Spleen (tissue), 11 donors: ENCODE measurements around the gene CLMP. TPM values are rescaled to one million over a fixed set of nuclear protein-coding genes. Genes with fewer than 3 reads are reported as not detected.

ENCODE experiments used
- DNase-seq: peaks from one replicate; pipeline ENCODE4 v3.0.0-alpha.2; 2020
- H3K27ac ChIP-seq, 8 donors: fragments of 200-600 bp; sonication (generic) in 7 of 8; 1 replicate in 4 of 8; 2 replicates in 4 of 8; pipeline versions ENCODE4 v1.5.0 to v1.8.0; 2016 to 2021; ENCODE audit warnings: inconsistent platforms in 4 of 8, mild to moderate bottlenecking in 4 of 8, moderate library complexity in 1 of 8
- H3K27me3 ChIP-seq, 7 donors: fragments of 200-600 bp; sonication (generic) in 6 of 7; replicated peaks in 1 of 7; 1 replicate in 4 of 7; 2 replicates in 3 of 7; pipeline versions ENCODE4 v1.5.0 to v1.8.0; 2016 to 2021; ENCODE audit warnings: inconsistent platforms in 3 of 7, mild to moderate bottlenecking in 1 of 7
- H3K36me3 ChIP-seq, 6 donors: fragments of 200-600 bp; sonication (generic) in 5 of 6; 1 replicate in 4 of 6; 2 replicates in 2 of 6; pipeline versions ENCODE4 v1.5.0 to v1.8.0; 2016 to 2021; ENCODE audit warnings: inconsistent platforms in 2 of 6
- H3K4me1 ChIP-seq, 6 donors: fragments of 200-600 bp; sonication (generic) in 5 of 6; 1 replicate in 3 of 6; 2 replicates in 3 of 6; pipeline versions ENCODE4 v1.5.0 to v1.8.0; 2016 to 2021; ENCODE audit warnings: inconsistent platforms in 3 of 6
- H3K4me3 ChIP-seq, 8 donors: fragments of 200-600 bp; sonication (generic) in 7 of 8; 1 replicate in 4 of 8; 2 replicates in 4 of 8; pipeline versions ENCODE4 v1.5.0 to v1.8.0; 2016 to 2021; ENCODE audit warnings: inconsistent platforms in 4 of 8, mild to moderate bottlenecking in 4 of 8, moderate library complexity in 2 of 8
- H3K9me3 ChIP-seq, 8 donors: fragments of 200-600 bp; sonication (generic) in 7 of 8; 1 replicate in 4 of 8; 2 replicates in 4 of 8; pipeline versions ENCODE4 v1.5.0 to v1.8.0; 2016 to 2021; ENCODE audit warnings: inconsistent platforms in 4 of 8
- POLR2A ChIP-seq, 3 donors: fragments of 450-650 bp; IDR thresholded peaks; one replicate each; pipeline ENCODE4 v1.5.1; 2017; ENCODE audit warnings: antibody characterized with exemption in 3 of 3, mild to moderate bottlenecking in 1 of 3
- POLR2AphosphoS5 ChIP-seq, 3 donors: sonication (generic); formaldehyde crosslinking; IDR thresholded peaks; one replicate each; pipeline ENCODE4 v1.5.1; 2017; ENCODE audit warnings: antibody characterized with exemption in 3 of 3
- WGBS, 5 donors: extraction: QIAGEN DNeasy Blood & Tissue Kit in 3 of 5; methylation state at CpG; one replicate each; pipeline versions ENCODE4 v1.1.5 to v1.1.7; 2013 to 2018; 5-methylcytosine and 5-hydroxymethylcytosine counted together
- intact Hi-C: fragments of 100-400 bp; cut with DNase I; formaldehyde crosslinking; loops from one replicate; pipeline ENCODE4 v1.15.0; 2023; ENCODE audit warnings: low total_unique reads
- polyA plus RNA-seq, 3 donors: library from polyadenylated mRNA; stranded (reverse); fragments of 200-250 nt; gene quantifications; one replicate each; pipeline ENCODE4 v1.2.1, GENCODE V29; 2013
- total RNA-seq, 7 donors: library from RNA; depleted of rRNA in 3 of 7; stranded (reverse); fragments of >200 nt in 3 of 7; fragmentation: NEBNext Ultra II Directional in 4 of 7; extraction: Animal tissue kit (Norgen Biotek cat#: 25700) in 4 of 7; gene quantifications; one replicate each; pipeline versions ENCODE4 v1.1.0 to v1.2.1, GENCODE V29; 2016 to 2021
- TF ChIP-seq, protein P1 (sequence below), 11 experiments: fragments of 200-600 bp in 7 of 11; fragments of 450-650 bp in 4 of 11; sonication (generic) in 4 of 11; IDR thresholded peaks in 8 of 11; conservative IDR thresholded peaks in 3 of 11; 1 replicate in 7 of 11; 2 replicates in 4 of 11; pipeline versions ENCODE4 v1.4.0 to v1.8.0; 2016 to 2021; ENCODE audit warnings: antibody characterized with exemption in 11 of 11, inconsistent platforms in 4 of 11, mild to moderate bottlenecking in 1 of 11
- donor health status: healthy with polysubstance abuse.
- donor health status: DM: no; HTN: no; CAD: no; lungs with moderate emphysema.
- donor health status: DM: no; HTN: no; CAD: no.
- donor health status: Bipolar disorder and iron deficiency.
- donor health status: healthy.
- donor health status: DM: no; HTN: no; CAD: no.
- donor health status: DM: yes; HTN: yes; CAD: no.

The CLMP gene
- total and polyA plus RNA-seq, 10 donors = 3.1 to 36.5 (median 13.1) TPM

GRCh38 chr11:123169821-123170220, 25.2 kb downstream of the CLMP start:
- Histone ChIP-seq H3K4me1 (peaks cover 0 to 12% (median 0%) of the 10 kb centered on the region in 6 donors), H3K9me3 (no peaks in the 10 kb centered on the region), H3K36me3 (no peaks in the 10 kb centered on the region), H3K4me3 (no peak overlapping the region), H3K27me3 (no peaks in the 10 kb centered on the region), H3K27ac (no peak overlapping the region)
- intact Hi-C loops = no loop called here
- TF ChIP-seq, protein P1, sequence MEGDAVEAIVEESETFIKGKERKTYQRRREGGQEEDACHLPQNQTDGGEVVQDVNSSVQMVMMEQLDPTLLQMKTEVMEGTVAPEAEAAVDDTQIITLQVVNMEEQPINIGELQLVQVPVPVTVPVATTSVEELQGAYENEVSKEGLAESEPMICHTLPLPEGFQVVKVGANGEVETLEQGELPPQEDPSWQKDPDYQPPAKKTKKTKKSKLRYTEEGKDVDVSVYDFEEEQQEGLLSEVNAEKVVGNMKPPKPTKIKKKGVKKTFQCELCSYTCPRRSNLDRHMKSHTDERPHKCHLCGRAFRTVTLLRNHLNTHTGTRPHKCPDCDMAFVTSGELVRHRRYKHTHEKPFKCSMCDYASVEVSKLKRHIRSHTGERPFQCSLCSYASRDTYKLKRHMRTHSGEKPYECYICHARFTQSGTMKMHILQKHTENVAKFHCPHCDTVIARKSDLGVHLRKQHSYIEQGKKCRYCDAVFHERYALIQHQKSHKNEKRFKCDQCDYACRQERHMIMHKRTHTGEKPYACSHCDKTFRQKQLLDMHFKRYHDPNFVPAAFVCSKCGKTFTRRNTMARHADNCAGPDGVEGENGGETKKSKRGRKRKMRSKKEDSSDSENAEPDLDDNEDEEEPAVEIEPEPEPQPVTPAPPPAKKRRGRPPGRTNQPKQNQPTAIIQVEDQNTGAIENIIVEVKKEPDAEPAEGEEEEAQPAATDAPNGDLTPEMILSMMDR (IDR thresholded peaks at IDR 0.05 in 8 of 11, conservative IDR thresholded peaks at IDR 0.05 in 3 of 11) = no peak
- no peak for TF ChIP-seq POLR2AphosphoS5 (IDR thresholded peaks at IDR 0.05)
- no peak for TF ChIP-seq POLR2A (IDR thresholded peaks at IDR 0.05)
- DNase-seq = no peak
- WGBS, 5 donors = 92 to 98% (median 94%) methylated on average over 3 of the region's 3 CpGs

DNA sequence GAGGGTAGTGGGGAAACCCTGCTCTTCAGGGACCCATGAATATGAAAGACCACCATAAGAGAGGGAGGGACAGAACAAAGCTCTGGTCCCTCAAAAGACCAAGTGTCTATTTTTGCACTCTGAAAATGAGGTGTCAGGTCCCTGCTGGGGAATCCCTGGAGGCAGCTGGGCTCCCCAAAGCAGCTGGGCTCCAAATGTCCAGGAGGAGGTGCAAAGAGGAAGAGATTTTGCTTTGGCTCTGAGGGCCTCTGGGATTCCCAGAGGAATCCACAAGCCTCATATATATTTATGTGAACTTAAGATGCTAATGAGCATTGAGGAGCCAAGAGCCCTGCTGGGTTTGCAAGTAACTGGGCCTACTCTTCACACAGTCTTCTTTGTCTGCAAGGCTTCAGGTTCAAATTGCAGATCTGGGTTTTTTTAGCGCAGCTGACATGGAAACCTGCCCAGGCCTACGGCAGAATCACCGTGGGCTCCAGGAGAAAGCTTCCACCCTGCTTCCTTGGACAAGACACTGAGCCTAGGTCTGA, 26.0 kb downstream of the CLMP start:
- TF ChIP-seq POLR2A (IDR thresholded peaks at IDR 0.05) (no peak), POLR2AphosphoS5 (IDR thresholded peaks at IDR 0.05) (no peak)
- TF ChIP-seq, protein P1 (IDR thresholded peaks at IDR 0.05 in 8 of 11, conservative IDR thresholded peaks at IDR 0.05 in 3 of 11) = no peak
- no peaks in the 10 kb centered on the region for H3K27me3 ChIP-seq
- H3K36me3 ChIP-seq = no peaks in the 10 kb centered on the region
- intact Hi-C loops = no loop called here
- H3K4me3 ChIP-seq = no peak overlapping the region
- DNase-seq = no peak
- H3K27ac ChIP-seq = no peak overlapping the region
- H3K9me3 ChIP-seq = no peaks in the 10 kb centered on the region
- 84 to 95% (median 92%) methylated on average over 3 of the region's 3 CpGs for WGBS, 5 donors
- peaks cover 0 to 12% (median 0%) of the 10 kb centered on the region in 6 donors for H3K4me1 ChIP-seq

- DNase-seq = no peak
- Histone ChIP-seq H3K9me3 (no peaks in the 10 kb centered on the region), H3K4me1 (peaks cover 0 to 4% (median 0%) of the 10 kb centered on the region in 6 donors), H3K27ac (no peak overlapping the region), H3K27me3 (no peaks in the 10 kb centered on the region), H3K36me3 (no peaks in the 10 kb centered on the region), H3K4me3 (no peak overlapping the region)
- WGBS, 5 donors = 79 to 95% (median 86%) methylated on average over 5 of the region's 5 CpGs
- intact Hi-C loops = no loop called here
- TF ChIP-seq, protein P1 (IDR thresholded peaks at IDR 0.05 in 8 of 11, conservative IDR thresholded peaks at IDR 0.05 in 3 of 11) = no peak
- TF ChIP-seq POLR2AphosphoS5 (IDR thresholded peaks at IDR 0.05) (no peak), POLR2A (IDR thresholded peaks at IDR 0.05) (no peak)
Measured at GRCh38 chr11:123168241-123168640, 26.8 kb downstream of the CLMP start.

DNA sequence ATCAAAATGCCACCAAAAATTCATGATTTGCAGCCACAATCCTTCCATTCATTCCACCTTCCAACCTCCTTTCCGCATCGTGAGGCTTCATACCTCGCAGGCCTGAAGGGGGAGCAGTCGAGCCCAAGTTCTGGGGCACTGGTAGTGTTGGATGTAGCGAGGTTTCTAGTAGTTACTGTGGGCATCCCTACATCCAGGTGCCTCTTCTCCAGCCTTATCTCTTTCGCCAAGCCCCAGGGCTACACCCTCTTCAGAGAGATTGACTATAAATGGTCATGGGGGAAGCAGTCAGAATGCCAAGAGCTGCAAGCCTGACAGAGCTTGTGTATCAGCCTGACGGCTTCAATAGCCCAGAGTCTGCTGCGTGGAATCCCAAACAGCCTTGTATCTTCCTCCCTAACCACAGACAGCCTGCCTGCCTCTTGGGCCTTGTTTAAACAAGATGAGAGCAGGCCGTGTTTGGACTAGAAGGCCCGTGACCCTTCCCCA, 28.9 kb downstream of the CLMP start:
- peak overlapping the region in 3 of 8 donors; percentile 22 to 48 (median 44) for H3K27ac ChIP-seq
- H3K4me1 ChIP-seq = no peaks in the 10 kb centered on the region
- H3K36me3 ChIP-seq = no peaks in the 10 kb centered on the region
- H3K9me3 ChIP-seq = no peaks in the 10 kb centered on the region
- WGBS, 5 donors = 58 to 66% (median 61%) methylated on average over 10 of the region's 10 CpGs
- no peak overlapping the region for H3K4me3 ChIP-seq
- H3K27me3 ChIP-seq = no peaks in the 10 kb centered on the region
- no peak for DNase-seq
- intact Hi-C loops = no loop called here
- TF ChIP-seq POLR2A (IDR thresholded peaks at IDR 0.05) = no peak
- peak in 2 of 3 donors; percentile 40 to 46 for TF ChIP-seq POLR2AphosphoS5 (IDR thresholded peaks at IDR 0.05)
- TF ChIP-seq, protein P1 (IDR thresholded peaks at IDR 0.05 in 8 of 11, conservative IDR thresholded peaks at IDR 0.05 in 3 of 11) = peak in 7 of 11 experiments; percentile 21 to 50 (median 45)
